Neural progenitor cell (in vitro differentiated cells): ENCODE data around the gene MAP3K9. TPM values are rescaled to one million over a fixed set of nuclear protein-coding genes. Genes with fewer than 3 reads are reported as not detected.

Experiments
- DNase-seq: peaks from one replicate; pipeline ENCODE4 v3.0.0-alpha.2; 2016; ENCODE audit warnings: low spot score
- H2AFZ ChIP-seq: fragments of 200-600 bp; sonication (generic); replicated peaks from 2 replicates; pipeline ENCODE4 v1.6.1; 2016; ENCODE audit warnings: antibody characterized with exemption
- H3F3A ChIP-seq: fragments of 200-600 bp; sonication (generic); 2 replicates; pipeline ENCODE4 v1.6.1; 2016; ENCODE audit warnings: antibody characterized with exemption, low read depth
- H3K27ac ChIP-seq: fragments of 200-600 bp; sonication (generic); 2 replicates; pipeline ENCODE4 v1.5.1; 2016; ENCODE audit warnings: mild to moderate bottlenecking
- H3K27me3 ChIP-seq: fragments of 200-600 bp; sonication (generic); 2 replicates; pipeline ENCODE4 v1.6.1; 2016; ENCODE audit warnings: mild to moderate bottlenecking, moderate library complexity
- H3K36me3 ChIP-seq: fragments of 200-600 bp; sonication (generic); 2 replicates; pipeline ENCODE4 v1.5.1; 2016
- H3K4me1 ChIP-seq: fragments of 200-600 bp; sonication (generic); 2 replicates; pipeline ENCODE4 v1.6.1; 2016; ENCODE audit warnings: mixed run types
- H3K4me2 ChIP-seq: fragments of 200-600 bp; sonication (generic); 2 replicates; pipeline ENCODE4 v1.6.1; 2016
- H3K4me3 ChIP-seq: fragments of 200-600 bp; sonication (generic); 2 replicates; pipeline ENCODE4 v1.5.1; 2016
- H3K79me2 ChIP-seq: fragments of 200-600 bp; sonication (generic); 2 replicates; pipeline ENCODE4 v1.6.1; 2016; ENCODE audit warnings: low read depth
- H3K9ac ChIP-seq: fragments of 200-600 bp; sonication (generic); 2 replicates; pipeline ENCODE4 v1.6.1; 2016
- H3K9me3 ChIP-seq: fragments of 200-600 bp; sonication (generic); 2 replicates; pipeline ENCODE4 v1.5.1; 2016; ENCODE audit warnings: low read depth
- H4K20me1 ChIP-seq: fragments of 200-600 bp; sonication (generic); 2 replicates; pipeline ENCODE4 v1.6.1; 2016; ENCODE audit warnings: low read depth
- H3K27ac Mint-ChIP-seq: 3 replicates; pipeline ENCODE4 v1.8.0; 2021; ENCODE audit warnings: mixed read lengths
- H3K27me3 Mint-ChIP-seq: 2 replicates; pipeline ENCODE4 v1.8.0; 2022; ENCODE audit warnings: low read depth, mild to moderate bottlenecking, inconsistent platforms, moderate library complexity, mixed read lengths; ENCODE audit not compliant: insufficient read depth
- H3K36me3 Mint-ChIP-seq: 3 replicates; pipeline ENCODE4 v1.8.0; 2021; ENCODE audit warnings: mixed read lengths
- H3K4me1 Mint-ChIP-seq: 3 replicates; pipeline ENCODE4 v1.8.0; 2021; ENCODE audit warnings: mixed read lengths
- H3K4me3 Mint-ChIP-seq: 3 replicates; pipeline ENCODE4 v1.8.0; 2021; ENCODE audit warnings: mild to moderate bottlenecking, moderate library complexity, mixed read lengths
- H3K9me3 Mint-ChIP-seq: 3 replicates; pipeline ENCODE4 v1.8.0; 2020; ENCODE audit warnings: mixed read lengths
- CTCF ChIP-seq: fragments of 200-600 bp; sonication (generic); IDR thresholded peaks from 2 replicates; pipeline ENCODE4 v1.5.1; 2017; ENCODE audit warnings: antibody characterized with exemption, mild to moderate bottlenecking
- EZH2 ChIP-seq: fragments of 200-600 bp; sonication (generic); IDR thresholded peaks from 2 replicates; pipeline ENCODE4 v1.6.1; 2017; ENCODE audit warnings: antibody characterized with exemption, mild to moderate bottlenecking, moderate library complexity
- EZH2phosphoT487 ChIP-seq: fragments of 200-600 bp; sonication (generic); IDR thresholded peaks from 2 replicates; pipeline ENCODE4 v1.6.1; 2017; ENCODE audit warnings: antibody characterized with exemption
- total RNA-seq: library from RNA; depleted of rRNA; stranded (reverse); fragments of >200 nt; gene quantifications from 2 replicates; pipeline ENCODE4 v1.2.3, GENCODE V29; 2015; ENCODE audit warnings: low replicate concordance

MAP3K9 gene
- total RNA-seq, 1 donor from 2014 or later: 14.9 TPM

GRCh38 chr14:70726651-70727375, 82.5 kb downstream of the MAP3K9 start:
- Histone ChIP-seq H2AFZ (no peak overlapping the region), H3F3A (no peaks in the 10 kb centered on the region), H3K9me3 (no peaks in the 10 kb centered on the region), H3K79me2 (no peaks in the 10 kb centered on the region), H3K4me2 (no peak overlapping the region), H3K27ac (no peak overlapping the region), H3K4me1 (no peaks in the 10 kb centered on the region), H3K9ac (no peak overlapping the region), H3K36me3 (no peaks in the 10 kb centered on the region), H3K27me3 (no peaks in the 10 kb centered on the region), H4K20me1 (no peaks in the 10 kb centered on the region), H3K4me3 (no peak overlapping the region)
- H3K9me3 Mint-ChIP-seq: no peaks in the 10 kb centered on the region
- TF ChIP-seq EZH2phosphoT487 (no peak), CTCF (no peak), EZH2 (no peak)
- DNase-seq: no peak
- H3K4me3 Mint-ChIP-seq: no peak overlapping the region
- no peak overlapping the region for H3K27ac Mint-ChIP-seq
- H3K36me3 Mint-ChIP-seq: peaks cover 26% of the 10 kb centered on the region
- H3K4me1 Mint-ChIP-seq: no peaks in the 10 kb centered on the region
- no peaks in the 10 kb centered on the region for H3K27me3 Mint-ChIP-seq

DNA sequence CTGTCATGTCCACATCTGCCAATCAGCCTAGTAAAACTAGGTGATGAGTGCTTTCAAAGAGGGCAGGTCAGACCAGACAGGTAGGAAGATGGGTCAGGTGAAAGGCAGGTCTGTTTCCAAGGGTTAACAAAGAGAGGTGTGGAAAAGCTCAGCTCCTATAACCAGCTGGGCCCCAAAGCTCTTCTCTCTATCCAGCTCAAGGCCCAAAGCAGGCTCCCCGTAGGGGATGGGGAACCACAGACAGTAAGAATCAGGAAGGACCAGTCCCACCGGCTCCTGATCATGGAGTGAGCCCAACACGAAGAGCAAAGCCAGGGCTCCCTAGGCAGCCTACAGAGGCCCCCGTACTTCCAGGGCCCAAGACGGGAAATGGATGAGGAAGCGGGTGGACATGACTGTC, 84.4 kb downstream of the MAP3K9 start:
- Histone ChIP-seq H3K27ac (no peak overlapping the region), H4K20me1 (no peaks in the 10 kb centered on the region), H3K27me3 (no peaks in the 10 kb centered on the region), H3K4me2 (no peak overlapping the region), H3K36me3 (no peaks in the 10 kb centered on the region), H3K9me3 (no peaks in the 10 kb centered on the region), H3K4me3 (no peak overlapping the region), H3F3A (no peaks in the 10 kb centered on the region), H3K4me1 (no peaks in the 10 kb centered on the region), H2AFZ (no peak overlapping the region), H3K79me2 (no peaks in the 10 kb centered on the region), H3K9ac (no peak overlapping the region)
- Mint-ChIP-seq H3K27me3 (peaks cover 4% of the 10 kb centered on the region), H3K27ac (no peak overlapping the region), H3K9me3 (no peaks in the 10 kb centered on the region), H3K36me3 (peaks cover 17% of the 10 kb centered on the region), H3K4me1 (no peaks in the 10 kb centered on the region), H3K4me3 (no peak overlapping the region)
- no peak for TF ChIP-seq EZH2phosphoT487
- no peak for TF ChIP-seq EZH2
- TF ChIP-seq CTCF: no peak
- no peak for DNase-seq

DNA sequence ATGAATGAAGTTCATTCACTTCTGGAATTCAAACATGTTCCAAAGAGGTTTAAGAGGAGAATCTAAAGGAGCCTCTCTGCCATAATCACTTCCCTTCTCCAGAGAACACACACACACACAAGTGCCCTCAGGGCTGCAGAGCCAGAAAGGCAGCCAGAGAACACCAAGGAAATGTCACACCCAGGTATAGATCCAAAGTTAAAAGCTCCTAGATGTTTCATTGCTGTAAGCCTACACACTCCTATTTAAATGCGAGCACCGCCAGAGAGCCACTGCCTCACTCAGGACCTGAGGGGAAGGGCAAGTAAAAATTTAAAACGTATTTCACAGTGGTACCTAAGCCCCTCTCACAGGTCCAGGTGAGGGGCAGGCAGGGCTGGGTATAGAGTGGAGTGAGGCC, 85.2 kb downstream of the MAP3K9 start:
- H3K4me1 Mint-ChIP-seq: no peaks in the 10 kb centered on the region
- Histone ChIP-seq H2AFZ (no peak overlapping the region), H3K9ac (no peak overlapping the region), H3K27me3 (no peaks in the 10 kb centered on the region), H3K4me1 (no peaks in the 10 kb centered on the region), H3F3A (no peaks in the 10 kb centered on the region), H3K4me3 (no peak overlapping the region), H3K27ac (no peak overlapping the region), H3K9me3 (no peaks in the 10 kb centered on the region), H4K20me1 (no peaks in the 10 kb centered on the region), H3K4me2 (no peak overlapping the region), H3K36me3 (no peaks in the 10 kb centered on the region), H3K79me2 (no peaks in the 10 kb centered on the region)
- H3K4me3 Mint-ChIP-seq: no peak overlapping the region
- no peak for DNase-seq
- no peaks in the 10 kb centered on the region for H3K9me3 Mint-ChIP-seq
- no peak overlapping the region for H3K27ac Mint-ChIP-seq
- H3K27me3 Mint-ChIP-seq: peaks cover 4% of the 10 kb centered on the region
- no peak for TF ChIP-seq CTCF
- H3K36me3 Mint-ChIP-seq: peaks cover 9% of the 10 kb centered on the region
